ENCODE data around the gene MPHOSPH9. TPM values are rescaled to one million over a fixed set of nuclear protein-coding genes. Genes with fewer than 3 reads are reported as not detected.

The MPHOSPH9 gene
- total and polyA plus RNA-seq, 2 of the 13 experiments (the other 11 are each of a cell fraction or from before 2014, with no cell fraction given): 20.3 to 63.4 TPM

- in situ Hi-C loops (cut with HindIII; ENCODE audit: extremely low pct_ligation_motif_present, low pct_unique_long_range_greater_than_20kb): no loop called here
- ChIA-PET POLR2A (interaction anchor here (1.2 to 2.8 kb wide), 3 partner anchors 11 to 102 kb away, joined by 3 to 8 read pairs (median 3); partner anchors contain the start of genes KMT5A and MPHOSPH9), CTCF (ENCODE audit: low intra/inter-chr PET ratio, low total read pairs) (no interaction called here)
- Histone ChIP-seq H3K4me1 (ENCODE audit: insufficient read depth, low read length) (peaks cover 23% of the 10 kb centered on the region), H3K9ac (ENCODE audit: insufficient read depth, low read depth, low read length) (no peak overlapping the region), H2AFZ (ENCODE audit: low read length) (no peak overlapping the region), H3K4me3 (replicated peaks in 1 of 3; ENCODE audit: insufficient read depth in 1 of 3, low read depth in 2 of 3, low read length in 3 of 3) (no peak overlapping the region), H3K36me3 (replicated peaks in 1 of 2; ENCODE audit: control insufficient read depth in 1 of 2, insufficient read depth in 2 of 2, low read length in 2 of 2) (no peaks in the 10 kb centered on the region), H3K27ac (ENCODE audit: extremely low read length, insufficient read depth, low read length) (no peak overlapping the region), H3K79me2 (ENCODE audit: insufficient read depth, low read length) (no peaks in the 10 kb centered on the region), H4K20me1 (ENCODE audit: insufficient read depth, low read length) (no peaks in the 10 kb centered on the region), H3K4me2 (ENCODE audit: low read depth, low read length) (no peak overlapping the region), H3K9me3 (ENCODE audit: low read length) (no peaks in the 10 kb centered on the region), H3K27me3 (ENCODE audit: control insufficient read depth in 1 of 2, insufficient read depth in 2 of 2, low read length in 2 of 2) (no peaks in the 10 kb centered on the region)
- FAIRE-seq (no peak), ATAC-seq (no peak), DNase-seq (ENCODE audit: low spot score) (no peak)
- BruUV-seq (replicated peaks): no TSS peak
- 81% methylated on average over 10 of the region's 10 CpGs for WGBS (ENCODE audit: low lambda C conversion rate)
- TF ChIP-seq ZFYVE20 (CRISPR knock-in tag; IDR thresholded peaks at IDR 0.05; ENCODE audit: borderline replicate concordance, low read depth) (no peak), ZNF782 (CRISPR knock-in tag; IDR thresholded peaks at IDR 0.05; ENCODE audit: borderline replicate concordance) (no peak), ZNF142 (CRISPR knock-in tag; IDR thresholded peaks at IDR 0.05) (no peak), ZNF619 (CRISPR knock-in tag; IDR thresholded peaks at IDR 0.05) (no peak), ONECUT2 (CRISPR knock-in tag; IDR thresholded peaks at IDR 0.05) (no peak), PPARG (CRISPR knock-in tag; conservative IDR thresholded peaks at IDR 0.05) (no peak), ZNF564 (CRISPR knock-in tag; IDR thresholded peaks at IDR 0.05) (no peak), ARID2 (CRISPR knock-in tag; IDR thresholded peaks at IDR 0.05; ENCODE audit: borderline replicate concordance) (no peak), NFRKB (IDR thresholded peaks at IDR 0.05) (no peak), ZNF407 (CRISPR knock-in tag; IDR thresholded peaks at IDR 0.05; ENCODE audit: not compliant biosample characterization) (no peak)
- intact Hi-C loops (cut with micrococcal nuclease; ENCODE audit: unreplicated experiment): no loop called here
These were observed 49.2 kb upstream of the MPHOSPH9 start for GRCh38 chr12:123282111-123282510.
